Measurements from ENCODE around the gene AGTR1. TPM values are rescaled to one million over a fixed set of nuclear protein-coding genes. Genes with fewer than 3 reads are reported as not detected.

The AGTR1 gene
- total and polyA plus RNA-seq, 2 donors (not counting 3 experiments of a cell fraction or from before 2014, with no cell fraction given), result not detected

DNA sequence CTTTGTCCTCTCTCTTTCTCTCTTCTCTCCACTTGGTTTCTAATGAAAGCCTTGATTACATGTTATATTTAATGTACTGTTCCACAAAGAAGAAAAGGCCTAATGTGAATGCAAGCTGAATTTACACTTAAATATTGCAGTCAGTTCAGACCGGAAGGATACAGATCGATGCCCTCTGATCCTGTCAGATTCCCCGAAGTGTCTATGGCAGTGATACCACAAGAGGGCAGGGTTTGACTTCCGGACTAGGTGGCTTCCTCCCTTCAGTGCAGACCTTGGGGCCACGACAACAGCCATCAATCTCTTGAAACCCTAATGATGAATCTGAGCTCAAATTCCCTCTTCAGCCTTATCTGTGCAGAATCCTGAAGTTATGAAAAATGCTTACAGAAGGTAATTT is 29.5 kb downstream of the AGTR1 start:
- Histone ChIP-seq H4K20me1 (replicated peaks; ENCODE audit: control insufficient read depth, extremely low read depth, insufficient read depth, low read length) (no peaks in the 10 kb centered on the region), H3K27me3 (ENCODE audit: control insufficient read depth in 2 of 2, insufficient read depth in 2 of 2, low read length in 2 of 2) (peaks cover 0 to 14% of the 10 kb centered on the region in 2 experiments), H3K4me3 (replicated peaks in 1 of 3; ENCODE audit: insufficient read depth in 1 of 3, low read depth in 1 of 3, low read length in 3 of 3) (no peak overlapping the region), H3K79me2 (ENCODE audit: control insufficient read depth, insufficient read depth, low read length) (no peaks in the 10 kb centered on the region), H3K9ac (replicated peaks; ENCODE audit: extremely low read depth, insufficient read depth, low read length) (no peak overlapping the region), H3K9me1 (replicated peaks; ENCODE audit: control insufficient read depth, extremely low read depth, insufficient read depth, low read length) (no peaks in the 10 kb centered on the region), H3K9me3 (replicated peaks; ENCODE audit: control insufficient read depth, insufficient read depth, low read length) (no peaks in the 10 kb centered on the region), H3K27ac (ENCODE audit: insufficient read depth, low read depth, low read length) (no peak overlapping the region), H2AFZ (ENCODE audit: low read depth, low read length) (no peak overlapping the region), H3K4me2 (ENCODE audit: insufficient read depth, low read length) (no peak overlapping the region), H3K36me3 (ENCODE audit: control insufficient read depth in 2 of 2, extremely low read depth in 1 of 2, insufficient read depth in 2 of 2, low read length in 2 of 2) (no peaks in the 10 kb centered on the region), H3K4me1 (ENCODE audit: control insufficient read depth, extremely low read depth, insufficient read depth, low read length) (no peaks in the 10 kb centered on the region)
- intact Hi-C loops (cut with micrococcal nuclease), result loop anchor here (1.0 kb wide), 2 partner anchors 216 to 220 kb away; no protein-coding TSS in a partner anchor
- no TSS peak for BruUV-seq (replicated peaks)
- FAIRE-seq, result peak; percentile 55
- dilution Hi-C loops (cut with MboI; ENCODE audit: extremely low pct_ligation_motif_present, low sequenced_read_pairs), result no loop called here
- POLR2A ChIA-PET, result no interaction called here
- no peak for TF ChIP-seq EZH2 (IDR thresholded peaks at IDR 0.05; ENCODE audit: borderline replicate concordance, low read depth, low read length, severe bottlenecking)
- TF ChIP-seq, protein P1, sequence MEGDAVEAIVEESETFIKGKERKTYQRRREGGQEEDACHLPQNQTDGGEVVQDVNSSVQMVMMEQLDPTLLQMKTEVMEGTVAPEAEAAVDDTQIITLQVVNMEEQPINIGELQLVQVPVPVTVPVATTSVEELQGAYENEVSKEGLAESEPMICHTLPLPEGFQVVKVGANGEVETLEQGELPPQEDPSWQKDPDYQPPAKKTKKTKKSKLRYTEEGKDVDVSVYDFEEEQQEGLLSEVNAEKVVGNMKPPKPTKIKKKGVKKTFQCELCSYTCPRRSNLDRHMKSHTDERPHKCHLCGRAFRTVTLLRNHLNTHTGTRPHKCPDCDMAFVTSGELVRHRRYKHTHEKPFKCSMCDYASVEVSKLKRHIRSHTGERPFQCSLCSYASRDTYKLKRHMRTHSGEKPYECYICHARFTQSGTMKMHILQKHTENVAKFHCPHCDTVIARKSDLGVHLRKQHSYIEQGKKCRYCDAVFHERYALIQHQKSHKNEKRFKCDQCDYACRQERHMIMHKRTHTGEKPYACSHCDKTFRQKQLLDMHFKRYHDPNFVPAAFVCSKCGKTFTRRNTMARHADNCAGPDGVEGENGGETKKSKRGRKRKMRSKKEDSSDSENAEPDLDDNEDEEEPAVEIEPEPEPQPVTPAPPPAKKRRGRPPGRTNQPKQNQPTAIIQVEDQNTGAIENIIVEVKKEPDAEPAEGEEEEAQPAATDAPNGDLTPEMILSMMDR (IDR thresholded peaks at IDR 0.05; ENCODE audit: extremely low read depth in 1 of 2, insufficient read depth in 1 of 2, low read depth in 1 of 2, low read length in 2 of 2), result peak in 1 of 2 donors; percentile 7
- CTCF ChIA-PET, result interaction anchor here (0.7 to 1.8 kb wide), 4 partner anchors 9 to 347 kb away, joined by 3 to 6 read pairs (median 3); no protein-coding TSS in a partner anchor
- DNase-seq (ENCODE audit: low read depth, low spot score), result no peak

DNA sequence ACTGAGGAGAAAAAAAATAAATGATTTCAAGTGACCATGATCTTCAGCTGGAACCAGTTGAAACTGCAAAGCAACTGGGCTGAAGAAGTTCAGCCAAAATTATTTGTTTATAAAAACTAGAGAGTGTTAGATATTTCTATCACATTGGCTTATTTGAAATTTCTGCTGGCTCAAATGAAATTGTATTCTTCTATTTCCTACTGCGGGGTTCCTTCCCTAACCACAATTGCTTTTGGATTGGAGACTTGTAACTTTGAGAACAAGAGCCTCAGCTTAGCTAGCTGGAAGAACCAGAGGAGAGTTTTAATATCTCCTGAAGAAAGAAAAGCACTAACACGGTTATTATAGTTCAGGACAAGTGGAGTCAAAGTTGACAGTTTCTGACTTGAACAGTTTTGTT is 31.1 kb downstream of the AGTR1 start:
- POLR2A ChIA-PET, result no interaction called here
- BruUV-seq (replicated peaks), result no TSS peak
- Histone ChIP-seq H2AFZ (ENCODE audit: low read depth, low read length) (no peak overlapping the region), H3K9me1 (replicated peaks; ENCODE audit: control insufficient read depth, extremely low read depth, insufficient read depth, low read length) (no peaks in the 10 kb centered on the region), H3K27ac (ENCODE audit: insufficient read depth, low read depth, low read length) (no peak overlapping the region), H3K79me2 (ENCODE audit: control insufficient read depth, insufficient read depth, low read length) (no peaks in the 10 kb centered on the region), H3K4me2 (ENCODE audit: insufficient read depth, low read length) (no peak overlapping the region), H3K9me3 (replicated peaks; ENCODE audit: control insufficient read depth, insufficient read depth, low read length) (no peaks in the 10 kb centered on the region), H3K36me3 (ENCODE audit: control insufficient read depth in 2 of 2, extremely low read depth in 1 of 2, insufficient read depth in 2 of 2, low read length in 2 of 2) (no peaks in the 10 kb centered on the region), H4K20me1 (replicated peaks; ENCODE audit: control insufficient read depth, extremely low read depth, insufficient read depth, low read length) (no peaks in the 10 kb centered on the region), H3K4me1 (ENCODE audit: control insufficient read depth, extremely low read depth, insufficient read depth, low read length) (no peaks in the 10 kb centered on the region), H3K9ac (replicated peaks; ENCODE audit: extremely low read depth, insufficient read depth, low read length) (no peak overlapping the region), H3K27me3 (ENCODE audit: control insufficient read depth in 2 of 2, insufficient read depth in 2 of 2, low read length in 2 of 2) (peaks cover 0 to 14% of the 10 kb centered on the region in 2 experiments), H3K4me3 (replicated peaks in 1 of 3; ENCODE audit: insufficient read depth in 1 of 3, low read depth in 1 of 3, low read length in 3 of 3) (no peak overlapping the region)
- TF ChIP-seq EZH2 (IDR thresholded peaks at IDR 0.05; ENCODE audit: borderline replicate concordance, low read depth, low read length, severe bottlenecking) (no peak), JUN (IDR thresholded peaks at IDR 0.05; ENCODE audit: borderline replicate concordance, insufficient read depth, insufficient read length, low read depth) (no peak), GATA2 (IDR thresholded peaks at IDR 0.05; ENCODE audit: insufficient read depth, insufficient read length, low read depth, low read length) (no peak), MYC (IDR thresholded peaks at IDR 0.05; ENCODE audit: low read depth, low read length) (no peak), FOS (IDR thresholded peaks at IDR 0.05; ENCODE audit: borderline replicate concordance, insufficient read depth, low read length) (no peak), POLR2A (IDR thresholded peaks at IDR 0.05; ENCODE audit: low read depth, low read length) (no peak), POLR2AphosphoS5 (IDR thresholded peaks at IDR 0.05; ENCODE audit: insufficient read depth, low read depth, low read length) (no peak)
- TF ChIP-seq, protein P1 (IDR thresholded peaks at IDR 0.05; ENCODE audit: extremely low read depth in 1 of 2, insufficient read depth in 1 of 2, low read depth in 1 of 2, low read length in 2 of 2), result no peak
- TF ChIP-seq, protein P2, sequence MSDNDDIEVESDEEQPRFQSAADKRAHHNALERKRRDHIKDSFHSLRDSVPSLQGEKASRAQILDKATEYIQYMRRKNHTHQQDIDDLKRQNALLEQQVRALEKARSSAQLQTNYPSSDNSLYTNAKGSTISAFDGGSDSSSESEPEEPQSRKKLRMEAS (IDR thresholded peaks at IDR 0.05; ENCODE audit: insufficient read depth, insufficient read length), result no peak
- DNase-seq (ENCODE audit: low read depth, low spot score) (no peak), FAIRE-seq (no peak)
- CTCF ChIA-PET, result interaction anchor here (1.3 to 1.4 kb wide), 3 partner anchors 9 to 14 kb away, joined by 3 read pairs; no protein-coding TSS in a partner anchor
- intact Hi-C loops (cut with micrococcal nuclease), result no loop called here
- dilution Hi-C loops (cut with MboI; ENCODE audit: extremely low pct_ligation_motif_present, low sequenced_read_pairs), result no loop called here

Data from endothelial cell of umbilical vein (primary cell).